Measurements from ENCODE around the gene TMEM37. TPM values are rescaled to one million over a fixed set of nuclear protein-coding genes. Genes with fewer than 3 reads are reported as not detected.

TMEM37 gene
- polyA plus RNA-seq, 1 donor from 2014 or later, result not detected

- H3K27ac Mint-ChIP-seq, result no peak overlapping the region
- no peak overlapping the region for H3K4me3 Mint-ChIP-seq
- peaks cover 45% of the 10 kb centered on the region for H3K27me3 Mint-ChIP-seq
- H3K4me1 Mint-ChIP-seq, result peaks cover 4 to 14% (median 9%) of the 10 kb centered on the region in 3 donors
- H3K9me3 Mint-ChIP-seq, result no peaks in the 10 kb centered on the region
- peaks cover 7% of the 10 kb centered on the region for H3K36me3 Mint-ChIP-seq
These were observed 3.0 kb downstream of the TMEM37 start for GRCh38 chr2:119434664-119435063.

- H3K27me3 Mint-ChIP-seq, result peaks cover 40% of the 10 kb centered on the region
- H3K9me3 Mint-ChIP-seq, result no peaks in the 10 kb centered on the region
- no peak overlapping the region for H3K27ac Mint-ChIP-seq
- H3K4me1 Mint-ChIP-seq, result peaks cover 4 to 10% (median 9%) of the 10 kb centered on the region in 3 donors
- peak overlapping the region in 1 of 4 donors; percentile 39 for H3K4me3 Mint-ChIP-seq
- H3K36me3 Mint-ChIP-seq, result peaks cover 7% of the 10 kb centered on the region
These were observed 3.7 kb downstream of the TMEM37 start for GRCh38 chr2:119435081-119435952.

GRCh38 chr2:119435953-119436297 lies 4.3 kb downstream of the TMEM37 start:
- Mint-ChIP-seq H3K4me1 (peaks cover 4 to 9% (median 8%) of the 10 kb centered on the region in 3 donors), H3K27ac (no peak overlapping the region), H3K4me3 (peak overlapping the region in 1 of 4 donors; percentile 54), H3K27me3 (peaks cover 33% of the 10 kb centered on the region), H3K36me3 (peaks cover 7% of the 10 kb centered on the region), H3K9me3 (no peaks in the 10 kb centered on the region)

- Mint-ChIP-seq H3K9me3 (no peaks in the 10 kb centered on the region), H3K4me1 (peaks cover 0 to 6% (median 3%) of the 10 kb centered on the region in 3 donors), H3K27ac (no peak overlapping the region), H3K4me3 (no peak overlapping the region), H3K36me3 (peaks cover 7% of the 10 kb centered on the region), H3K27me3 (peaks cover 28% of the 10 kb centered on the region)
These were observed 5.5 kb downstream of the TMEM37 start for GRCh38 chr2:119436993-119437772.

DNA sequence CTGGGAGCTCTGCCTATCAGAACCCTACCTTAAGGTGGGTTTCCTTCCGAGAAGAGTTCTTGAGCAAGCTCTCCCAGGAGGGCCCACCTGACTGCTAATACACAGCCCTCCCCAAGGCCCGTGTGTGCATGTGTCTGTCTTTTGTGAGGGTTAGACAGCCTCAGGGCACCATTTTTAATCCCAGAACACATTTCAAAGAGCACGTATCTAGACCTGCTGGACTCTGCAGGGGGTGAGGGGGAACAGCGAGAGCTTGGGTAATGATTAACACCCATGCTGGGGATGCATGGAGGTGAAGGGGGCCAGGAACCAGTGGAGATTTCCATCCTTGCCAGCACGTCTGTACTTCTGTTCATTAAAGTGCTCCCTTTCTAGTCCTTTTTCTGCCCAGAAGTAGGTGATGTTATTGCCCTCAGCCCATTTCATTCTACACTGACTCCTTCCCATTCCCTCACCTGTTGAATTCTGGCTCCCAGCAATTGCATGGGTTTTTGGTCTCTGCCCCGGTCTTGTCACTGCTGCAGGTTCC lies 6.5 kb downstream of the TMEM37 start:
- Mint-ChIP-seq H3K27me3 (peaks cover 19% of the 10 kb centered on the region), H3K4me1 (peaks cover 0 to 3% (median 0%) of the 10 kb centered on the region in 3 donors), H3K4me3 (no peak overlapping the region), H3K27ac (no peak overlapping the region), H3K36me3 (peaks cover 7% of the 10 kb centered on the region), H3K9me3 (no peaks in the 10 kb centered on the region)

DNA sequence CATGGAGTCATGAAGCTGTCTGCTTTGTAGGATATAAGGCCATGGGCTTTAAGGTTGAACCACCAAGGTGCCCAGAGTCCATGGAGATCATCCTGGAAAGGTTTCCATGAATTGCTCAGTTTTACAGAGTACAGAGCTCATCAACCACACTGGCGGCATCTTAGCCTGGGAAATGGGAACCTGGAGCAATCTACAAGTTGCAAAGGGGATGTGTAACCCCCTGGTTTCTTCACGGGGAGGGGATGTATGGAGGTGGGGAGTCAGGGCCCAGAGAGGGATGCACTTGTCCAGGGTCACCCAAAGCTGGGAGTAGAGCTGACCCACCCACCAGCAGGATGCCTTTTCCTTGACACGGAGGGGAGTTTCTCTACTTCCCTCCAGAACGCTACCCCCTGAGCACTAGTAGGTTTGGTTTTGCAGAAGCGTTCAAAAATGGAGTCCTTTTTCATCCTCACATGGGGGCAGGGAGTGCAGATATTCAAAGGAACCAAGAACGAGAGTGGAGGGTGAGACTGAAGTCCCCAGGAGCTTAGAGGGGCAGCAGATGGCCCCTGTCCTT lies 7.2 kb downstream of the TMEM37 start:
- Mint-ChIP-seq H3K9me3 (no peaks in the 10 kb centered on the region), H3K27ac (no peak overlapping the region), H3K4me3 (peak overlapping the region in 1 of 4 donors; percentile 81), H3K27me3 (peaks cover 15% of the 10 kb centered on the region), H3K4me1 (peaks cover 0 to 3% (median 0%) of the 10 kb centered on the region in 3 donors), H3K36me3 (peaks cover 7% of the 10 kb centered on the region)

- Mint-ChIP-seq H3K36me3 (peaks cover 7% of the 10 kb centered on the region), H3K4me3 (no peak overlapping the region), H3K27me3 (peaks cover 15% of the 10 kb centered on the region), H3K27ac (no peak overlapping the region), H3K9me3 (no peaks in the 10 kb centered on the region), H3K4me1 (peaks cover 0 to 3% (median 0%) of the 10 kb centered on the region in 3 donors)
These were observed 8.2 kb downstream of the TMEM37 start for GRCh38 chr2:119439574-119440500.

GRCh38 chr2:119440501-119440870 lies 8.8 kb downstream of the TMEM37 start:
- Mint-ChIP-seq H3K27ac (no peak overlapping the region), H3K27me3 (peaks cover 14% of the 10 kb centered on the region), H3K36me3 (peaks cover 7% of the 10 kb centered on the region), H3K4me3 (no peak overlapping the region), H3K9me3 (no peaks in the 10 kb centered on the region), H3K4me1 (peaks cover 0 to 3% (median 0%) of the 10 kb centered on the region in 3 donors)

GRCh38 chr2:119440873-119441272 lies 9.2 kb downstream of the TMEM37 start:
- H3K9me3 Mint-ChIP-seq, result no peaks in the 10 kb centered on the region
- no peak overlapping the region for H3K4me3 Mint-ChIP-seq
- peaks cover 0 to 3% (median 0%) of the 10 kb centered on the region in 3 donors for H3K4me1 Mint-ChIP-seq
- H3K36me3 Mint-ChIP-seq, result peaks cover 6% of the 10 kb centered on the region
- peaks cover 11% of the 10 kb centered on the region for H3K27me3 Mint-ChIP-seq
- no peak overlapping the region for H3K27ac Mint-ChIP-seq

DNA sequence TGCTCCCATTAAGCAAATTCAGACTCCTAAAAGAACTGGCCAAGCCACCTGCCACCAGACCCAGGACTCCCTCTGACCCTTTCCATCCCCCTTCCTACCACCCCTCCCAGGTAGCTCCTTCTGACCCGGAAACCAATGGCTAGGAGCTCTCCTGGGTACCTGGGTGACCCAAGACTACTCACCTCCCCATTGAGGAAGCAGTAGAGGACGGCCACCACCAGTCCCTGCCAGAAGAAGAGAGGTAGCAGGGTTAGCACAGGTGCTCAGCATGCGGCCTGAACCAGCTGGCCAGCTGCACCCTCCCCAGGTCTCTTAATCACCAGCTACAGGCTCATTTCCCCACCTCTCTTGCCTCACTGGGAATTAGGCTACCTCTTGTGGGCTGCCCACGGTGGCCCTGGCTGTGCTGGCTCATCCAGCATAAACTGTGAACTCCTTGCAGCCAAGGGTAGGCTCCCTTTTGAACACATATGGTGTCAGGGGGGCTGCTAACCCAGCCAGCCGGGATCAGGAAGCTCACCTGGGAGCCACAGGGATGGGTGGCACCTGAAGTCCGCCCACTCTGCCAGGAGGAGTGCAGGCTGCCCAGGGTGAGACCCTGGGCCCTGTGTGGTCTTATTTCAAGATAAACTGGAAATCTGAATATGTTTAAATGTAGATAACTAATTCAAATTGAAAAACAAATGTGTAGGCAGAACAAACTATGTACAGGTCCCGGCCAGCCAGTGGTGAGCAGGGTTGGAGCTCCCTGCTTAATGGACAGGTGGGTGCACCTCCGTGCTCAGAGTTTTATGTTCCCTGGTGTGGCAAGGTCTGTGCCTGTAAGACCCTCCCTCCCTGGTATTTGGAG lies 9.9 kb downstream of the TMEM37 start:
- Mint-ChIP-seq H3K27me3 (peaks cover 5% of the 10 kb centered on the region), H3K27ac (no peak overlapping the region), H3K4me1 (peaks cover 0 to 3% (median 0%) of the 10 kb centered on the region in 3 donors), H3K4me3 (no peak overlapping the region), H3K36me3 (peaks cover 6% of the 10 kb centered on the region), H3K9me3 (no peaks in the 10 kb centered on the region)

GRCh38 chr2:119442226-119442619 lies 10.6 kb downstream of the TMEM37 start:
- Mint-ChIP-seq H3K9me3 (no peaks in the 10 kb centered on the region), H3K36me3 (peaks cover 6% of the 10 kb centered on the region), H3K4me3 (no peak overlapping the region), H3K27ac (no peak overlapping the region), H3K27me3 (peaks cover 5% of the 10 kb centered on the region), H3K4me1 (peaks cover 0 to 3% (median 0%) of the 10 kb centered on the region in 3 donors)

GRCh38 chr2:119442850-119443249 lies 11.2 kb downstream of the TMEM37 start:
- no peaks in the 10 kb centered on the region for H3K9me3 Mint-ChIP-seq
- peaks cover 0 to 3% (median 0%) of the 10 kb centered on the region in 3 donors for H3K4me1 Mint-ChIP-seq
- peaks cover 6% of the 10 kb centered on the region for H3K36me3 Mint-ChIP-seq
- peaks cover 3% of the 10 kb centered on the region for H3K27me3 Mint-ChIP-seq
- H3K4me3 Mint-ChIP-seq, result no peak overlapping the region
- peak overlapping the region in 1 of 3 donors; percentile 6 for H3K27ac Mint-ChIP-seq

DNA sequence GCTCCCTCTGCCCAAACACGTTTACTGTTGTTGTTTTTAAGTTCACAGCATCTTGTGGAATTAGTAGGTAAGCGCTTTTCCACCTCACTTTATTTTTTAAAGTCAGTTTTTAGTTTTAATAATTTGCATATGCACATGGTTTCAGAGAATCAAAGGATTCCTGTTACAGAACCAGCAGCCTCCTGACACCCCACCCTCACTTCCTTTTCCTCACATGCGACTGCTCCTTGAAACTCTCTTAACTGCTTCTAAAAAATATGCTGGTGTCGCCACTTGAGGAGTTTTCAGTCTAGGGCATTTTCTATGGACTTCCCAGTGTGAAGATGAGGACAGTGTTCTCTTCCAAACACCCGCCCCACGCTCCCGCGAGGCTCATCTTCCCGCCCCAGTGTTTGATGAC lies 14.4 kb downstream of the TMEM37 start:
- Mint-ChIP-seq H3K4me1 (peaks cover 0 to 3% (median 0%) of the 10 kb centered on the region in 3 donors), H3K27me3 (peaks cover 9% of the 10 kb centered on the region), H3K9me3 (no peaks in the 10 kb centered on the region), H3K27ac (no peak overlapping the region), H3K4me3 (no peak overlapping the region), H3K36me3 (no peaks in the 10 kb centered on the region)

Measured in IgD-negative memory B cell (primary cell).